MM.1S (cell line): ENCODE results near the gene CD84.

ENCODE experiments used
- DNase-seq: peaks from one replicate; pipeline ENCODE4 v3.0.0-alpha.2; 2015
- H2AFZ ChIP-seq: fragments of 300-600 bp; sonication (generic); 2 replicates; pipeline ENCODE4 v1.6.0; 2016; ENCODE audit warnings: antibody characterized with exemption, low read length
- H3F3A ChIP-seq: fragments of 300-600 bp; sonication (generic); 2 replicates; pipeline ENCODE4 v1.6.1; 2016; ENCODE audit warnings: mild to moderate bottlenecking, antibody characterized with exemption, low read length, moderate library complexity, mixed read lengths; ENCODE audit not compliant: insufficient read depth
- H3K27ac ChIP-seq: fragments of 300-600 bp; sonication (generic); 2 replicates; pipeline ENCODE4 v1.5.1; 2016; ENCODE audit warnings: mild to moderate bottlenecking, low read length
- H3K27me3 ChIP-seq: fragments of 300-600 bp; sonication (generic); replicated peaks from 2 replicates; pipeline ENCODE4 v1.6.0; 2016; ENCODE audit warnings: low read length; ENCODE audit not compliant: insufficient read depth
- H3K36me3 ChIP-seq: fragments of 300-600 bp; sonication (generic); replicated peaks from 2 replicates; pipeline ENCODE4 v1.6.1; 2016; ENCODE audit warnings: mild to moderate bottlenecking, low read length, mixed read lengths; ENCODE audit not compliant: insufficient read depth
- H3K4me1 ChIP-seq: fragments of 300-600 bp; sonication (generic); 2 replicates; pipeline ENCODE4 v1.6.1; 2016; ENCODE audit warnings: low read length, mixed read lengths
- H3K4me2 ChIP-seq: fragments of 300-600 bp; sonication (generic); 2 replicates; pipeline ENCODE4 v1.6.0; 2016; ENCODE audit warnings: low read depth, low read length
- H3K4me3 ChIP-seq: fragments of 300-600 bp; sonication (generic); 2 replicates; pipeline ENCODE4 v1.5.1; 2016; ENCODE audit warnings: low read length, mixed read lengths
- H3K79me2 ChIP-seq: fragments of 300-600 bp; sonication (generic); 2 replicates; pipeline ENCODE4 v1.6.1; 2016; ENCODE audit warnings: mixed run types, low read length, mixed read lengths
- H3K9ac ChIP-seq: fragments of 300-600 bp; sonication (generic); 2 replicates; pipeline ENCODE4 v1.6.1; 2016; ENCODE audit warnings: low read length, mixed read lengths
- H3K9me2 ChIP-seq: fragments of 300-600 bp; sonication (generic); replicated peaks from 2 replicates; pipeline ENCODE4 v1.6.1; 2016; ENCODE audit warnings: mild to moderate bottlenecking, low read length, mixed read lengths; ENCODE audit not compliant: insufficient read depth
- H3K9me3 ChIP-seq: fragments of 300-600 bp; sonication (generic); replicated peaks from 2 replicates; pipeline ENCODE4 v1.6.1; 2016; ENCODE audit warnings: mild to moderate bottlenecking, low read length, mixed read lengths; ENCODE audit not compliant: insufficient read depth
- H4K20me1 ChIP-seq: fragments of 300-600 bp; sonication (generic); 2 replicates; pipeline ENCODE4 v1.6.1; 2016; ENCODE audit warnings: mild to moderate bottlenecking, low read length, moderate library complexity, mixed read lengths; ENCODE audit not compliant: insufficient read depth
- EZH2 ChIP-seq: fragments of 300-600 bp; sonication (generic); optimal IDR thresholded peaks from 2 replicates; pipeline ENCODE3; 2017; ENCODE audit warnings: low read depth, mild to moderate bottlenecking, antibody characterized with exemption, low read length, mixed read lengths
- EZH2phosphoT487 ChIP-seq: fragments of 300-600 bp; sonication (generic); IDR thresholded peaks from 2 replicates; pipeline ENCODE4 v1.6.1; 2018; ENCODE audit warnings: antibody characterized with exemption, low read length
- TF ChIP-seq, protein P1 (sequence below): fragments of 300-600 bp; sonication (generic); IDR thresholded peaks from 2 replicates; pipeline ENCODE4 v1.5.1; 2016; ENCODE audit warnings: antibody characterized with exemption, low read length, mixed read lengths

The CD84 gene

DNA sequence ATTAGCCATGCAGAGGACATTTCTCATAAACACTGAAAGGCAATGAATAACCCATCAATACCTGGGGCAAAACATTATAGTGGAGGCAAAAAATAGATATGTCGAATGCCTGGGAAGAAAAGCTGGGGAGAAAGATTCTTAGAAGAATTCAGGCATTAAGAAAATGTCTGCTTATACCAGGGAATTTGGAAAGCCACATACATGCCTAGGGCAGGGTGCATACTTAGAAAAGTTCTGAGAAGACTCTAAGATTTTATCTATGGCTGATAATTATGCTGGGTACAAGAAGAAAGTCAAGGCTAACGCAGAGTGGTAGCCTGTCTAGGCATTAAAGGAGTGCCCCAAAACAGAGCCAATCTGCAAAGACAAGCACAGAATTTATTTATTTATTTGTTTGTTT lies 74.6 kb downstream of the CD84 start:
- DNase-seq, result no peak
- Histone ChIP-seq H3F3A (no peaks in the 10 kb centered on the region), H2AFZ (no peak overlapping the region), H3K79me2 (no peaks in the 10 kb centered on the region), H4K20me1 (no peaks in the 10 kb centered on the region), H3K9ac (no peak overlapping the region), H3K27me3 (no peaks in the 10 kb centered on the region), H3K4me1 (peaks cover under 1% of the 10 kb centered on the region; the same call in 1 of the 2 replicates), H3K36me3 (no peaks in the 10 kb centered on the region), H3K4me3 (no peak overlapping the region), H3K9me3 (no peaks in the 10 kb centered on the region), H3K27ac (no peak overlapping the region), H3K9me2 (no peaks in the 10 kb centered on the region), H3K4me2 (no peak overlapping the region)
- TF ChIP-seq EZH2phosphoT487 (no peak), EZH2 (no peak)
- TF ChIP-seq, protein P1, sequence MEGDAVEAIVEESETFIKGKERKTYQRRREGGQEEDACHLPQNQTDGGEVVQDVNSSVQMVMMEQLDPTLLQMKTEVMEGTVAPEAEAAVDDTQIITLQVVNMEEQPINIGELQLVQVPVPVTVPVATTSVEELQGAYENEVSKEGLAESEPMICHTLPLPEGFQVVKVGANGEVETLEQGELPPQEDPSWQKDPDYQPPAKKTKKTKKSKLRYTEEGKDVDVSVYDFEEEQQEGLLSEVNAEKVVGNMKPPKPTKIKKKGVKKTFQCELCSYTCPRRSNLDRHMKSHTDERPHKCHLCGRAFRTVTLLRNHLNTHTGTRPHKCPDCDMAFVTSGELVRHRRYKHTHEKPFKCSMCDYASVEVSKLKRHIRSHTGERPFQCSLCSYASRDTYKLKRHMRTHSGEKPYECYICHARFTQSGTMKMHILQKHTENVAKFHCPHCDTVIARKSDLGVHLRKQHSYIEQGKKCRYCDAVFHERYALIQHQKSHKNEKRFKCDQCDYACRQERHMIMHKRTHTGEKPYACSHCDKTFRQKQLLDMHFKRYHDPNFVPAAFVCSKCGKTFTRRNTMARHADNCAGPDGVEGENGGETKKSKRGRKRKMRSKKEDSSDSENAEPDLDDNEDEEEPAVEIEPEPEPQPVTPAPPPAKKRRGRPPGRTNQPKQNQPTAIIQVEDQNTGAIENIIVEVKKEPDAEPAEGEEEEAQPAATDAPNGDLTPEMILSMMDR, result no peak

DNA sequence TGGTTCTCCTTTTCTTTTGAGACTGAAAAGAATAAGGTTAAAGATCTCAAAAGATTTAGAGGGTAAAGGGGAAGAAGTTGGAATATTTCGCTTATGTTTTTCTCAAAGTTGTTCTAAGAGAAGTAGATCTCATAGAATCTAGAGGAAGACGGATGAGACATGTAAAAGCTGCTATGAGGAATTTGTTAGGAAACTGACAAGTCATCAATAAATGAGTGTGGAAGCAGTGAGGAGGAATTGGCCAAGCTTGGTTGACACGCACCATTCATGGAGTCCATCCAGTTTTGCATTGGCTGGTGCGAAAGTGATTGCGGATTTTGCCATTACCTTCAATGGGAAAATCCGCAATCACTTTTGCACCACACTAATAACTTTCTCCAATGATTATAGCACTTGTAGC lies 76.2 kb downstream of the CD84 start:
- H3K79me2 ChIP-seq, result no peaks in the 10 kb centered on the region
- no peaks in the 10 kb centered on the region for H3K36me3 ChIP-seq
- no peak overlapping the region for H3K4me2 ChIP-seq
- no peaks in the 10 kb centered on the region for H3K9me2 ChIP-seq
- no peak overlapping the region for H3K27ac ChIP-seq
- H3K4me3 ChIP-seq, result no peak overlapping the region
- H3F3A ChIP-seq, result no peaks in the 10 kb centered on the region
- no peaks in the 10 kb centered on the region for H4K20me1 ChIP-seq
- DNase-seq, result no peak
- no peak overlapping the region for H3K9ac ChIP-seq
- H3K9me3 ChIP-seq, result no peaks in the 10 kb centered on the region
- H3K27me3 ChIP-seq, result no peaks in the 10 kb centered on the region
- TF ChIP-seq EZH2, result no peak
- TF ChIP-seq, protein P1, result no peak
- TF ChIP-seq EZH2phosphoT487, result no peak
- no peak overlapping the region for H2AFZ ChIP-seq
- no peaks in the 10 kb centered on the region for H3K4me1 ChIP-seq

DNA sequence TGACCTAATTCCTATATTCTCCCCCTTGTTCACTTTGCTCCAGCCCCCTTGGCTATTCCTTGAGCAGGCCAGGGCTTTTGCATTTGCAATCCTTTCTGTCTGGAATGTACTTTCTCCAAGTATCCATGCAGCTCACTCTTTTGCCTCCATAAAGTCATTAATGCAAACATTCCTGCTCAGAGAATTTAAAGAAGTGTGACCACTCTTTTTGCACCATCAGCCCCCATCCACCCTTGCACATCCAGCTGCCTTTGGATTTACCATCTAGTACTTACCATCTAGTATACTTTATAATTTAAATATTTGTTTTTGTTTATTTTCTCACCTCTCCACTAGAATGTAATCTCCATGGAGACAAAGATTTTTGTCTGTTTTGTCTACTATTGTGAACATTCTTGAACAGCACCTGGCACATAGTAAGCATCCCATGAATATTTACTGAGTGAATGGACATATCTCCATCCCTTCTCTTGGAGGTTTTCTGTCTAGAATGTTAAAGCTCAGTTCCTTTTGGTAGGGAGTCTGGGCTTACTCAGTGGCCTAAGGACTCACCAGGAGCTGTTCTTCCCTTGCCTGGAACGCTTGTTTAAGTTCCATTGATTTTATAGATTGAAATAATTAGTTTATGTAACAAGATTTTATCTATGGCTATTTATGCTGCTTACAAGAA lies 78.8 kb downstream of the CD84 start:
- Histone ChIP-seq H3K79me2 (no peaks in the 10 kb centered on the region), H3K9me3 (no peaks in the 10 kb centered on the region), H3K4me1 (no peaks in the 10 kb centered on the region), H3K27me3 (no peaks in the 10 kb centered on the region), H2AFZ (no peak overlapping the region), H3K9ac (no peak overlapping the region), H3K9me2 (no peaks in the 10 kb centered on the region), H3K27ac (no peak overlapping the region), H3K4me2 (no peak overlapping the region), H3F3A (no peaks in the 10 kb centered on the region), H3K4me3 (no peak overlapping the region), H3K36me3 (no peaks in the 10 kb centered on the region), H4K20me1 (no peaks in the 10 kb centered on the region)
- no peak for DNase-seq
- TF ChIP-seq EZH2phosphoT487 (no peak), EZH2 (no peak)
- TF ChIP-seq, protein P1, result no peak
